Esophagus squamous epithelium (tissue), 4 donors: Measurements from ENCODE around the gene PAM16.

ENCODE experiments used
- POLR2A ChIP-seq, 4 donors: fragments of 450-650 bp; IDR thresholded peaks; one replicate each; pipeline ENCODE4 v1.6.1; 2017; ENCODE audit warnings: antibody characterized with exemption in 4 of 4, mild to moderate bottlenecking in 4 of 4, moderate library complexity in 3 of 4
- TF ChIP-seq, protein P1 (sequence below), 6 experiments: fragments of 450-650 bp in 4 of 6; fragments of 200-600 bp in 2 of 6; sonication (generic) in 2 of 6; IDR thresholded peaks; one replicate each; pipeline ENCODE4 v1.5.1; 2016 to 2019; ENCODE audit warnings: antibody characterized with exemption in 6 of 6, mild to moderate bottlenecking in 4 of 6, moderate library complexity in 4 of 6

DNA sequence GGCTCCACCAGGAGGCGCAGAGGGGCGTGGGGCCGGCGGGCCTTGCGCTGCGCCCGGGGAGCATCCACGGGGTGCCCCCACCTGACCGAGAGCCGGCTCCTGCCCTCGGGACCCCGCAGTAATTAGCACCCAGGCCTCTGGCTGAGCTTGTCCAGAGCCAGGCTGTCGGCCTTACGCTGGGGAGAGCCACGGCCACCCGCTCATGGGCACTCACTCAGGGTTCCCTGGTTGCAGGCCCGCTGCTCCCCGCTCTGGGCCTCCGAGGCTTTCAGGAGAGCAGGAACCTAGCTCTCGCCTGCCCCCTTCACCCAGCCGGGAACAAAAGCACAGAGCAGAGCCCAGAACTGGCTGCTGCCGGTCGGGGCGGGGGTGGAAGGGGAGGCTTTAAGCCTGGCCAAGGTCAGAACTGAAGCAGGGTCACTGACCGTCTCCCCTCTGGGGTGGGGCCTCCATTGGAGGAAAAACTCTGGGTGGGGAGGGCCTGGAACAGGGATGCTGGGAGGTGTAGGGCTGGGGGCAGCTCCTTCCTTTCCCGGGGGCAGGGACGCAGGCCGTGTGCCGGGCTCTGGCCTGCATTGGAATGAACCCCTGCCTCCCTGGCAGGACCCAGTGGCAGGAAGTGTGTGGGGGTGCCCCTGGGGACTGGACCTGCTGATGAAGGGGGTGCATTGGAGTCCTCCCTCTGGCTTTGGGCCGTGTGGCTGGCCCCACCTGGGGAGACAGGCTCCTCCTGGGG lies 22.9 kb downstream of the PAM16 start:
- peak in 1 of 4 donors; percentile 11 for TF ChIP-seq POLR2A (IDR thresholded peaks at IDR 0.05)
- TF ChIP-seq, protein P1, sequence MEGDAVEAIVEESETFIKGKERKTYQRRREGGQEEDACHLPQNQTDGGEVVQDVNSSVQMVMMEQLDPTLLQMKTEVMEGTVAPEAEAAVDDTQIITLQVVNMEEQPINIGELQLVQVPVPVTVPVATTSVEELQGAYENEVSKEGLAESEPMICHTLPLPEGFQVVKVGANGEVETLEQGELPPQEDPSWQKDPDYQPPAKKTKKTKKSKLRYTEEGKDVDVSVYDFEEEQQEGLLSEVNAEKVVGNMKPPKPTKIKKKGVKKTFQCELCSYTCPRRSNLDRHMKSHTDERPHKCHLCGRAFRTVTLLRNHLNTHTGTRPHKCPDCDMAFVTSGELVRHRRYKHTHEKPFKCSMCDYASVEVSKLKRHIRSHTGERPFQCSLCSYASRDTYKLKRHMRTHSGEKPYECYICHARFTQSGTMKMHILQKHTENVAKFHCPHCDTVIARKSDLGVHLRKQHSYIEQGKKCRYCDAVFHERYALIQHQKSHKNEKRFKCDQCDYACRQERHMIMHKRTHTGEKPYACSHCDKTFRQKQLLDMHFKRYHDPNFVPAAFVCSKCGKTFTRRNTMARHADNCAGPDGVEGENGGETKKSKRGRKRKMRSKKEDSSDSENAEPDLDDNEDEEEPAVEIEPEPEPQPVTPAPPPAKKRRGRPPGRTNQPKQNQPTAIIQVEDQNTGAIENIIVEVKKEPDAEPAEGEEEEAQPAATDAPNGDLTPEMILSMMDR (IDR thresholded peaks at IDR 0.05): peak in 5 of 6 experiments; percentile 44 to 67 (median 53)
